Keratinocyte (primary cell): Measurements from ENCODE around the gene EHMT1.

ENCODE experiments used
- CTCF ChIP-seq, 3 experiments: IDR thresholded peaks in 1 of 3; conservative IDR thresholded peaks in 1 of 3; optimal IDR thresholded peaks in 1 of 3; 2 replicates in 2 of 3; 3 replicates in 1 of 3; pipeline versions ENCODE3 to v1.5.1; 2011; ENCODE audit warnings: low read length in 3 of 3, mild to moderate bottlenecking in 3 of 3, moderate library complexity in 2 of 3, control low read depth in 1 of 3, inconsistent platforms in 1 of 3; ENCODE audit not compliant: insufficient read depth in 2 of 3; ENCODE audit errors: extremely low read depth in 1 of 3
- EZH2 ChIP-seq: IDR thresholded peaks from one replicate; pipeline ENCODE4 v1.6.1; 2012; ENCODE audit warnings: inconsistent platforms, mild to moderate bottlenecking, low read length, moderate library complexity

GRCh38 chr9:137813167-137813566 is 194.4 kb downstream of the EHMT1 start:
- TF ChIP-seq CTCF (optimal IDR thresholded peaks at IDR 0.05 in 1 of 3, IDR thresholded peaks at IDR 0.05 in 1 of 3, conservative IDR thresholded peaks at IDR 0.05 in 1 of 3; ENCODE audit: extremely low read depth in 1 of 3, insufficient read depth in 2 of 3, low read length in 3 of 3) (no peak), EZH2 (no peak)
